Activated CD4-positive, alpha-beta T cell treated with anti-CD3 and anti-CD28 coated beads for 24 hours (primary cell): ENCODE measurements around the gene HAVCR1.

Experiments
- DNase-seq, 2 donors: peaks; one replicate each; pipeline ENCODE4 v3.0.0-alpha.2; 2020; ENCODE audit warnings: low read depth in 2 of 2

HAVCR1 gene

DNA sequence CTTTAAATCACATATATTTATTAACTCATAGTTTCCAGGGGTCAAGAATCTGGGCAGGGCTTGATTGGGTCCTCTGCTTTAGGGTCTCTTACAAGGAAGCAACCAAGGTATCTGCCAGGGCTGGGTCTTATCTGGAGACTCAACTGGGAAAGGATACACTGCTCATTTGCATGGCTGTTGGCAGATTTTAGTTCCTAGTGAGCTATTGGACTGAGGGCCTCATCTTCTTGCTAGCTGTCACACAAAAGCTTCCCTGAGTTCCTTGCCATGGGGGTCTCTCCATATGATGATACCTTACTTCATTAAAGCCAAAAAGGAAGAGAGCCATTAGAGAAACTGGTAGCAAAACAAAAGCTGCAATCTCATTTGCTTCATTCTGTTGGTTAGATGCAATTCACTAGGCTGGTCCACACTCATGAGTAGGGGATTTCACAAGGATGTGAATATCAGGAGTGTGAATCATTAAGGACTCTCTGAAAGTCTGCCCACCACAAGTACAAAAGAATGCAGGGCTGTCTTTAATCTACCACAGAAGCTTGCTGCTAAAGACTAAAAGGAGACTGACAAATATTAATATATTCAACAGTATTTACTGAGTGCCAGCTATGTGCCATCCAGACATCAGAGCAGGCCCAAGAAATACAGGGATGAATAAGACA, 53.9 kb downstream of the HAVCR1 start:
- DNase-seq: no peak

DNA sequence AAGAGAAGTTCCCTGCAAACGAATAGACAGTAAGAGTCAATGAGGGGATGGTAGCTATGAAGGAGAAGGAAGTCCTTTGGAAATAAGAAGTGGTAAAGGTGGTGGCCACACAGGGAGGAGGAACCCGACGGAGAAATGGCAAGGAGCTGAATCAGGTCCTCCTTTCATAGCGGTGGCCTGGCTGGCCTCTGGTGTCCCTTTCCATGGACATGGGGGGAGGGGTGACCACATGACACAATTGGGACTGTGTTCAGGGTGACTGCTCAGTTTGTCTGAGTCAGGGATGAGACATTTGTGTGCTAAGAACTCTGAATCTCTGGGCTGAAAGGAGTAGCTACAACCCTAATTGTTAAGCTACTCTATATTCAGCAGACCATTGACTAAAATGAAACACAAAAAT, 67.2 kb downstream of the HAVCR1 start:
- DNase-seq: no peak

DNA sequence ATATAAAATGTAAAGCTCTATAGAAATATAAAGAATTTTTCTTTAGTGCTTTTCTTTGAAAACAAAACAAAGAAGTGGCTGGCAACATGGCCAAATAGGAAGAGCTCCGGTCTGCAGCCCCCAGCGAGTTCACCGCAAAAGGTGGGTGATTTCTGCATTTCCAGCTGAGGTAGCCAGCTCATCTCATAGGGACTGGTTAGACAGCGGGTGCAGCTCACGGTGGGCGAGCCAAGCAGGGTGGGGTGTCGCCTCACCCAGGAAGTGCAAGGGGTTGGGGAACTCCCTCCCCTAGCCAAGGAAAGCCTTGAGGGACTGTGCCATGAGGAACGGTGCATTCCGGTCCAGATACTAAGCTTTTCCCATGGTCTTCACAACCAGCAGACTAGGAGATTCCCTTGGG, 74.9 kb downstream of the HAVCR1 start:
- no peak for DNase-seq

DNA sequence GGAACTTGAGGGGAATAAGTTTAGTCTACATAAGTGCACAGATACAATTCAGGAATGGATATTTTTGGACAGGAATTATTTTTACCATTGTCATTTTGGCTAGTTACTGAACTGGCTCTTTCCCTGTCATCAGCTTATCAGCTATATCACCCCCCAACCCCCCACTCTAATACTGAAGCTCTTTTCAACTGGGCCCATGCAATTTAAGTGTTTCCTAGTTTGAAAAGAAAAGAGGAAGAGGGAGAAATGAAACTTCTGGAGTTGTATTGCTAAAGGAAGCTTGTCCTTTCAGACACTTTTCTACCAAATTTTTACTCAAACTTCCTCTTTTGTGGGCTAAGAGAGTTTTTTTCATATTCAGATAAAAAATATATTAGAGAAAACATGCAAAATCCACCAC, 77.4 kb downstream of the HAVCR1 start:
- DNase-seq: no peak
